SK-N-SH treated with all-trans-retinoic acid at 6 μM for 48 hours (cell line): ENCODE data around the gene MAPK8.

Source experiments
- ATAC-seq: fragments of 200-7000 bp; cut with Tn5 transposase; 3 replicates; pipeline ENCODE4 v1.9.1; 2020; ENCODE audit warnings: mild to moderate bottlenecking, moderate library complexity
- ARNTL ChIP-seq: fragments of 450-650 bp; formaldehyde crosslinking; IDR thresholded peaks from 2 replicates; pipeline ENCODE4 v1.5.0; 2020; ENCODE audit warnings: low read depth, mild to moderate bottlenecking, moderate library complexity, borderline replicate concordance
- BACH2 ChIP-seq: fragments of 250-450 bp; sonication (Bioruptor Pico); IDR thresholded peaks from 2 replicates; pipeline ENCODE4 v1.9.0; 2021; ENCODE audit warnings: mild to moderate bottlenecking, borderline replicate concordance
- CREB5 ChIP-seq: fragments of 250-450 bp; sonication (Bioruptor Pico); IDR thresholded peaks from 2 replicates; pipeline ENCODE4 v1.5.1; 2020; ENCODE audit warnings: low read depth, mild to moderate bottlenecking, moderate library complexity
- CSDC2 ChIP-seq: fragments of 250-450 bp; sonication (Bioruptor Pico); IDR thresholded peaks from 2 replicates; pipeline ENCODE4 v1.5.0; 2020; ENCODE audit warnings: mild to moderate bottlenecking, moderate library complexity
- ESRRG ChIP-seq: fragments of 250-450 bp; sonication (Bioruptor Pico); IDR thresholded peaks from 2 replicates; pipeline ENCODE4 v1.6.1; 2021; ENCODE audit warnings: mild to moderate bottlenecking
- GLIS3 ChIP-seq: fragments of 250-450 bp; sonication (Bioruptor Pico); IDR thresholded peaks from 2 replicates; pipeline ENCODE4 v1.5.0; 2020; ENCODE audit warnings: mild to moderate bottlenecking, moderate library complexity
- ISL1 ChIP-seq: fragments of 250-450 bp; sonication (Bioruptor Pico); IDR thresholded peaks from 2 replicates; pipeline ENCODE4 v2.1.2; 2022; ENCODE audit warnings: mild to moderate bottlenecking, moderate library complexity
- OSR1 ChIP-seq: fragments of 250-450 bp; sonication (Bioruptor Pico); IDR thresholded peaks from 2 replicates; pipeline ENCODE4 v1.8.0; 2022; ENCODE audit warnings: moderate library complexity, mild to moderate bottlenecking, inconsistent platforms
- PATZ1 ChIP-seq: fragments of 250-450 bp; sonication (Bioruptor Pico); IDR thresholded peaks from 2 replicates; pipeline ENCODE4 v1.8.0; 2020; ENCODE audit warnings: mild to moderate bottlenecking, moderate library complexity, borderline replicate concordance
- RARB ChIP-seq: fragments of 250-450 bp; sonication (Bioruptor Pico); IDR thresholded peaks from 2 replicates; pipeline ENCODE4 v1.8.0; 2021; ENCODE audit warnings: mild to moderate bottlenecking, moderate library complexity
- TSHZ2 ChIP-seq: fragments of 250-450 bp; sonication (Bioruptor Pico); IDR thresholded peaks from 2 replicates; pipeline ENCODE4 v1.5.0; 2020; ENCODE audit warnings: mild to moderate bottlenecking, moderate library complexity
- ZC3H10 ChIP-seq: fragments of 250-450 bp; sonication (Bioruptor Pico); IDR thresholded peaks from 2 replicates; pipeline ENCODE4 v1.5.1; 2021; ENCODE audit warnings: mild to moderate bottlenecking, moderate library complexity
- ZFP3 ChIP-seq: fragments of 250-450 bp; sonication (Bioruptor Pico); IDR thresholded peaks from 2 replicates; pipeline ENCODE4 v1.5.0; 2020; ENCODE audit warnings: mild to moderate bottlenecking, moderate library complexity
- ZFP30 ChIP-seq: fragments of 450-650 bp; formaldehyde crosslinking; IDR thresholded peaks from 2 replicates; pipeline ENCODE4 v1.5.0; 2022; ENCODE audit warnings: mild to moderate bottlenecking, moderate library complexity
- ZNF565 ChIP-seq: fragments of 450-650 bp; formaldehyde crosslinking; conservative IDR thresholded peaks from 2 replicates; pipeline ENCODE4 v1.5.0; 2020; ENCODE audit warnings: low read depth, mild to moderate bottlenecking, moderate library complexity
- ZNF70 ChIP-seq: fragments of 450-650 bp; formaldehyde crosslinking; IDR thresholded peaks from 2 replicates; pipeline ENCODE4 v1.5.0; 2020; ENCODE audit warnings: mild to moderate bottlenecking, moderate library complexity
- TF ChIP-seq, protein P1 (sequence below): fragments of 250-450 bp; sonication (Bioruptor Pico); IDR thresholded peaks from 2 replicates; pipeline ENCODE4 v1.8.0; 2021; ENCODE audit warnings: low read depth, mild to moderate bottlenecking, moderate library complexity, borderline replicate concordance

Gene MAPK8

GRCh38 chr10:48450741-48451466 lies 144.4 kb downstream of the MAPK8 start:
- no peak for ATAC-seq
- TF ChIP-seq ZNF70 (CRISPR knock-in tag), result no peak
- TF ChIP-seq, protein P1, sequence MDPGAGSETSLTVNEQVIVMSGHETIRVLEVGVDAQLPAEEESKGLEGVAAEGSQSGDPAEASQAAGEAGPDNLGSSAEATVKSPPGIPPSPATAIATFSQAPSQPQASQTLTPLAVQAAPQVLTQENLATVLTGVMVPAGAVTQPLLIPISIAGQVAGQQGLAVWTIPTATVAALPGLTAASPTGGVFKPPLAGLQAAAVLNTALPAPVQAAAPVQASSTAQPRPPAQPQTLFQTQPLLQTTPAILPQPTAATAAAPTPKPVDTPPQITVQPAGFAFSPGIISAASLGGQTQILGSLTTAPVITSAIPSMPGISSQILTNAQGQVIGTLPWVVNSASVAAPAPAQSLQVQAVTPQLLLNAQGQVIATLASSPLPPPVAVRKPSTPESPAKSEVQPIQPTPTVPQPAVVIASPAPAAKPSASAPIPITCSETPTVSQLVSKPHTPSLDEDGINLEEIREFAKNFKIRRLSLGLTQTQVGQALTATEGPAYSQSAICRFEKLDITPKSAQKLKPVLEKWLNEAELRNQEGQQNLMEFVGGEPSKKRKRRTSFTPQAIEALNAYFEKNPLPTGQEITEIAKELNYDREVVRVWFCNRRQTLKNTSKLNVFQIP (CRISPR knock-in tag), result no peak
- no peak for TF ChIP-seq ZFP30 (CRISPR knock-in tag)
- no peak for TF ChIP-seq ESRRG (CRISPR knock-in tag)
- no peak for TF ChIP-seq ZNF565 (CRISPR knock-in tag)
- no peak for TF ChIP-seq PATZ1 (CRISPR knock-in tag)
- no peak for TF ChIP-seq RARB (CRISPR knock-in tag)
- no peak for TF ChIP-seq ARNTL (CRISPR knock-in tag)
- TF ChIP-seq ISL1, result no peak
- TF ChIP-seq CREB5 (CRISPR knock-in tag), result no peak
- no peak for TF ChIP-seq GLIS3
- no peak for TF ChIP-seq ZC3H10 (CRISPR knock-in tag)

GRCh38 chr10:48451969-48452878 lies 145.7 kb downstream of the MAPK8 start:
- ATAC-seq, result no peak
- TF ChIP-seq ESRRG (CRISPR knock-in tag) (no peak), CSDC2 (CRISPR knock-in tag) (no peak), ARNTL (CRISPR knock-in tag) (no peak), ZC3H10 (CRISPR knock-in tag) (no peak), BACH2 (no peak), TSHZ2 (CRISPR knock-in tag) (no peak), CREB5 (CRISPR knock-in tag) (no peak), ZNF565 (CRISPR knock-in tag) (no peak), ZFP30 (CRISPR knock-in tag) (no peak), PATZ1 (CRISPR knock-in tag) (no peak), GLIS3 (no peak), ZNF70 (CRISPR knock-in tag) (no peak), ZFP3 (CRISPR knock-in tag) (no peak), OSR1 (no peak)
- TF ChIP-seq, protein P1 (CRISPR knock-in tag), result no peak
